Fibroblast of villous mesenchyme (primary cell): ENCODE results near the gene MKLN1. TPM values are rescaled to one million over a fixed set of nuclear protein-coding genes. Genes with fewer than 3 reads are reported as not detected.

Experiments used
- DNase-seq: peaks from one replicate; pipeline ENCODE4 v3.0.0-alpha.2; 2010; ENCODE audit warnings: low read depth
- H3K4me3 ChIP-seq: 2 replicates; pipeline ENCODE4 v1.5.1; 2011; ENCODE audit warnings: low read depth, mild to moderate bottlenecking, low read length
- CTCF ChIP-seq: IDR thresholded peaks from 2 replicates; pipeline ENCODE4 v1.5.1; 2012; ENCODE audit warnings: low read depth, mild to moderate bottlenecking, low read length; ENCODE audit not compliant: insufficient read depth
- total RNA-seq: library from RNA; depleted of rRNA; stranded (reverse); fragments of >200 nt; gene quantifications from 2 replicates; pipeline ENCODE4 v1.2.3, GENCODE V29; 2012

MKLN1 gene
- total RNA-seq, 1 donor = 72.5 TPM

GRCh38 chr7:131352032-131352431 is 24.4 kb downstream of the MKLN1 start:
- no peak for TF ChIP-seq CTCF
- H3K4me3 ChIP-seq = no peak overlapping the region
- DNase-seq = no peak

- H3K4me3 ChIP-seq = no peak overlapping the region
- peak; percentile 61 for DNase-seq
Observed at GRCh38 chr7:131354390-131354789, 26.7 kb downstream of the MKLN1 start.

GRCh38 chr7:131355917-131356777 is 28.5 kb downstream of the MKLN1 start:
- DNase-seq = peak; percentile 54
- TF ChIP-seq CTCF = no peak
- H3K4me3 ChIP-seq = no peak overlapping the region

More at GRCh38 chr7:131354390-131354789, 26.7 kb downstream of the MKLN1 start:
- TF ChIP-seq CTCF = no peak

- TF ChIP-seq CTCF = no peak
- peak; percentile 60 for DNase-seq
- no peak overlapping the region for H3K4me3 ChIP-seq
Observed at GRCh38 chr7:131357282-131357880, 29.7 kb downstream of the MKLN1 start.

- DNase-seq = no peak
- TF ChIP-seq CTCF = no peak
- H3K4me3 ChIP-seq = peak overlapping the region; percentile 26
Observed at GRCh38 chr7:131358636-131359035, 31.0 kb downstream of the MKLN1 start.

- no peak for TF ChIP-seq CTCF
- DNase-seq = peak; percentile 65
- H3K4me3 ChIP-seq = peak overlapping the region; percentile 26
Observed at GRCh38 chr7:131359136-131359776, 31.6 kb downstream of the MKLN1 start.
